Endothelial cell (in vitro differentiated cells): ENCODE results near the gene NDUFV3. TPM values are rescaled to one million over a fixed set of nuclear protein-coding genes. Genes with fewer than 3 reads are reported as not detected.
A peak's percentile ranks its signal among the peaks of the same experiment; 100 is the strongest.

Experiments
- DNase-seq: peaks from one replicate; pipeline ENCODE4 v3.0.0; 2021; ENCODE audit warnings: low spot score
- H3K27ac Mint-ChIP-seq: one replicate; pipeline ENCODE4 v1.8.0; 2021; ENCODE audit warnings: mixed read lengths, inconsistent platforms; ENCODE audit not compliant: unreplicated experiment
- H3K27me3 Mint-ChIP-seq: one replicate; pipeline ENCODE4 v1.8.0; 2021; ENCODE audit warnings: mild to moderate bottlenecking, moderate library complexity, mixed read lengths, inconsistent platforms; ENCODE audit not compliant: unreplicated experiment
- H3K36me3 Mint-ChIP-seq: one replicate; pipeline ENCODE4 v1.8.0; 2021; ENCODE audit warnings: mild to moderate bottlenecking, low read depth, mixed read lengths, inconsistent platforms; ENCODE audit not compliant: unreplicated experiment
- H3K4me1 Mint-ChIP-seq: one replicate; pipeline ENCODE4 v1.8.0; 2021; ENCODE audit warnings: mild to moderate bottlenecking, mixed read lengths, inconsistent platforms; ENCODE audit not compliant: unreplicated experiment
- H3K4me3 Mint-ChIP-seq: one replicate; pipeline ENCODE4 v1.8.0; 2021; ENCODE audit warnings: mild to moderate bottlenecking, mixed read lengths, inconsistent platforms; ENCODE audit not compliant: unreplicated experiment
- H3K9me3 Mint-ChIP-seq: one replicate; pipeline ENCODE4 v1.8.0; 2021; ENCODE audit warnings: mixed read lengths, inconsistent platforms; ENCODE audit not compliant: unreplicated experiment
- CTCF ChIP-seq: fragments of 200-600 bp; sonication (generic); IDR thresholded peaks from one replicate; pipeline ENCODE4 v1.5.0; 2021; ENCODE audit warnings: antibody characterized with exemption; ENCODE audit not compliant: unreplicated experiment
- long read RNA-seq: library from polyadenylated mRNA; unstranded; transcript quantifications from one replicate; pipeline ENCODE4 v2.0.0, GENCODE V29; 2020; ENCODE audit not compliant: unreplicated experiment
- total RNA-seq: library from RNA; stranded (reverse); fragmentation: NEBNext Ultra II Directional; extraction: Animal tissue kit (Norgen Biotek cat#: 25700); gene quantifications from one replicate; pipeline ENCODE4 v1.2.1, GENCODE V29; 2021; ENCODE audit not compliant: unreplicated experiment

The NDUFV3 gene
- total RNA-seq: 28.1 TPM
- long read RNA-seq, full-length matches to known transcripts: 54 of 60 reads
- long read RNA-seq, partial matches to known transcripts: 1 of 60 reads
- long read RNA-seq, other reads (novel, unspliced or antisense): 5 of 60 reads

- Mint-ChIP-seq H3K4me3 (peak within 1 kb of the TSS; percentile 92), H3K36me3 (peaks cover 2% of the 10 kb centered on the region)
- no peak for TF ChIP-seq CTCF
Observed at GRCh38 chr21:42892931-42893755, at the start of gene NDUFV3. Gene NDUFV3, plus strand, starts transcription at chr21:42893309. Its CDS starts 25 bp downstream, at chr21:42893334.

GRCh38 chr21:42844411-42845113, 48.5 kb upstream of the NDUFV3 start:
- Mint-ChIP-seq H3K4me1 (peaks cover 2% of the 10 kb centered on the region), H3K27ac (no peak overlapping the region), H3K36me3 (peaks cover 46% of the 10 kb centered on the region), H3K27me3 (peaks cover 16% of the 10 kb centered on the region), H3K4me3 (peak overlapping the region; percentile 8), H3K9me3 (no peaks in the 10 kb centered on the region)
- TF ChIP-seq CTCF: no peak
- no peak for DNase-seq

More at GRCh38 chr21:42892931-42893755, at the start of gene NDUFV3:
- Mint-ChIP-seq H3K27ac (peak within 1 kb of the TSS; percentile 81), H3K9me3 (no peaks in the 10 kb centered on the region), H3K27me3 (no peaks in the 10 kb centered on the region), H3K4me1 (peaks cover 4% of the 10 kb centered on the region)
- DNase-seq: peak; percentile 100

GRCh38 chr21:42845296-42845965, 47.7 kb upstream of the NDUFV3 start:
- H3K36me3 Mint-ChIP-seq: peaks cover 48% of the 10 kb centered on the region
- peak overlapping the region; percentile 7 for H3K4me3 Mint-ChIP-seq
- no peaks in the 10 kb centered on the region for H3K9me3 Mint-ChIP-seq
- peaks cover 17% of the 10 kb centered on the region for H3K27me3 Mint-ChIP-seq
- peaks cover 2% of the 10 kb centered on the region for H3K4me1 Mint-ChIP-seq
- H3K27ac Mint-ChIP-seq: no peak overlapping the region
- TF ChIP-seq CTCF: no peak
- no peak for DNase-seq

- Mint-ChIP-seq H3K36me3 (peaks cover 48% of the 10 kb centered on the region), H3K4me1 (peaks cover 2% of the 10 kb centered on the region), H3K9me3 (no peaks in the 10 kb centered on the region), H3K4me3 (no peak overlapping the region), H3K27ac (no peak overlapping the region), H3K27me3 (peaks cover 19% of the 10 kb centered on the region)
- no peak for TF ChIP-seq CTCF
- no peak for DNase-seq
Observed at GRCh38 chr21:42846221-42846620, 46.9 kb upstream of the NDUFV3 start.
